Measurements from ENCODE around the gene ABCA4. TPM values are rescaled to one million over a fixed set of nuclear protein-coding genes. Genes with fewer than 3 reads are reported as not detected.
A peak's percentile ranks its signal among the peaks of the same experiment; 100 is the strongest.

Gene ABCA4
- total and polyA plus RNA-seq, 2 experiments from 2014 or later = 0.53 to 1.4 TPM

DNA sequence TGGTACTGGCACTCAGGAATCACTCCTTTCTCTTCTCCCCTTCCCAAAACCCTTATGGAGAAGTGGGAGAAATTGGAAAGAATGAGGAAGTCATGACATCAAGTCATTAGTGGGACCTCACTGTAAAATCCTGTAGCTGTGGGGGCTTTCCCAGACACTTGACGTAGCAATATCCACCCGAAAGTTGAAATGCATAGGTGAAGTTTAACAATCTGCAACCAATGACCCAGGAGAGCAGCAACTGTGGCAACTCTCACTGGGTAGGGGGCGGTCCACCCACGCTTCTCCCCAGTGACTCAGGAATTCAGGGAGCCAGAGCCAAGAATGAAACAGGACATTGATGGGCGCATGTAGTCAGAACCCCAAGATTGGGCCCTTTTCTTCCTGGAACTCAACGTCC, 27.0 kb downstream of the ABCA4 start:
- no peaks in the 10 kb centered on the region for H4K20me1 ChIP-seq (ENCODE audit: insufficient read depth, poor library complexity, severe bottlenecking)
- no peaks in the 10 kb centered on the region for H3K27me3 ChIP-seq
- TF ChIP-seq EZH2phosphoT487 (IDR thresholded peaks at IDR 0.05; ENCODE audit: low read depth, severe bottlenecking, unreplicated experiment) (no peak), EZH2 (IDR thresholded peaks at IDR 0.05; ENCODE audit: borderline replicate concordance) (no peak)
- TF ChIP-seq, protein P1, sequence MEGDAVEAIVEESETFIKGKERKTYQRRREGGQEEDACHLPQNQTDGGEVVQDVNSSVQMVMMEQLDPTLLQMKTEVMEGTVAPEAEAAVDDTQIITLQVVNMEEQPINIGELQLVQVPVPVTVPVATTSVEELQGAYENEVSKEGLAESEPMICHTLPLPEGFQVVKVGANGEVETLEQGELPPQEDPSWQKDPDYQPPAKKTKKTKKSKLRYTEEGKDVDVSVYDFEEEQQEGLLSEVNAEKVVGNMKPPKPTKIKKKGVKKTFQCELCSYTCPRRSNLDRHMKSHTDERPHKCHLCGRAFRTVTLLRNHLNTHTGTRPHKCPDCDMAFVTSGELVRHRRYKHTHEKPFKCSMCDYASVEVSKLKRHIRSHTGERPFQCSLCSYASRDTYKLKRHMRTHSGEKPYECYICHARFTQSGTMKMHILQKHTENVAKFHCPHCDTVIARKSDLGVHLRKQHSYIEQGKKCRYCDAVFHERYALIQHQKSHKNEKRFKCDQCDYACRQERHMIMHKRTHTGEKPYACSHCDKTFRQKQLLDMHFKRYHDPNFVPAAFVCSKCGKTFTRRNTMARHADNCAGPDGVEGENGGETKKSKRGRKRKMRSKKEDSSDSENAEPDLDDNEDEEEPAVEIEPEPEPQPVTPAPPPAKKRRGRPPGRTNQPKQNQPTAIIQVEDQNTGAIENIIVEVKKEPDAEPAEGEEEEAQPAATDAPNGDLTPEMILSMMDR (IDR thresholded peaks at IDR 0.05; ENCODE audit: poor library complexity) = no peak
- H3K4me1 ChIP-seq (ENCODE audit: insufficient read depth) = peaks cover 46% of the 10 kb centered on the region
- no peaks in the 10 kb centered on the region for H3K9me2 ChIP-seq (replicated peaks; ENCODE audit: insufficient read depth)
- DNase-seq (ENCODE audit: low spot score) = no peak
- peak overlapping the region; percentile 53 for H3K4me2 ChIP-seq
- no peaks in the 10 kb centered on the region for H3K36me3 ChIP-seq (replicated peaks; ENCODE audit: insufficient read depth, low read depth)
- peak overlapping the region; percentile 93 for H3K27ac ChIP-seq
- 78% methylated on average over 6 of the region's 6 CpGs for WGBS (ENCODE audit: low lambda C conversion rate, missing lambda C conversion rate)
- no peaks in the 10 kb centered on the region for H3K79me2 ChIP-seq
- H3K4me3 ChIP-seq = no peak overlapping the region
- H3K9me3 ChIP-seq (ENCODE audit: low read depth) = no peaks in the 10 kb centered on the region
- peak overlapping the region; percentile 34 for H2AFZ ChIP-seq

DNA sequence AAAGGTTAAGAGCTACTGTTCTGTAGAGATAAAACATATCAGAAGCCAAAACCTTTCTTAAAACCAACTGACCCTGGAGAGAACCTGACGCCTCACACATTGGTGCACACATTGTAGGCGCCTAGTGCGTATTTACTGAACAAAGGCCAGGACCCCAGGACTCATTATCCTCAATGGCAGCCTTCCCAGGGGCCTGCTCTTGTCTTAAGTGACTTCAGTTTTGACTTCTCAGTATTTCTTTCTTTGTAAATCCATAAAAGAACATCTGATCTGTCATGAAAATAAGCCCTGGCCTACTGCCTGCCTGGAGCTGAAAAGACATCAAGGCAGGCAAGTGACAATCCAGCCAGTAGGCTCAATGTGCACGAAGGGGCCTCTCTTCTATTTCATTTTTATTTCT, 27.6 kb downstream of the ABCA4 start:
- Histone ChIP-seq H3K79me2 (no peaks in the 10 kb centered on the region), H3K27me3 (no peaks in the 10 kb centered on the region), H3K9me3 (ENCODE audit: low read depth) (no peaks in the 10 kb centered on the region), H3K4me3 (no peak overlapping the region), H3K4me1 (ENCODE audit: insufficient read depth) (peaks cover 46% of the 10 kb centered on the region), H3K9me2 (replicated peaks; ENCODE audit: insufficient read depth) (no peaks in the 10 kb centered on the region), H4K20me1 (ENCODE audit: insufficient read depth, poor library complexity, severe bottlenecking) (no peaks in the 10 kb centered on the region), H3K36me3 (replicated peaks; ENCODE audit: insufficient read depth, low read depth) (no peaks in the 10 kb centered on the region), H3K27ac (peak overlapping the region; percentile 93), H2AFZ (no peak overlapping the region), H3K4me2 (no peak overlapping the region)
- no peak for DNase-seq (ENCODE audit: low spot score)
- 81% methylated on average over 4 of the region's 4 CpGs for WGBS (ENCODE audit: low lambda C conversion rate, missing lambda C conversion rate)
- TF ChIP-seq, protein P1 (IDR thresholded peaks at IDR 0.05; ENCODE audit: poor library complexity) = no peak
- TF ChIP-seq EZH2 (IDR thresholded peaks at IDR 0.05; ENCODE audit: borderline replicate concordance) (no peak), EZH2phosphoT487 (IDR thresholded peaks at IDR 0.05; ENCODE audit: low read depth, severe bottlenecking, unreplicated experiment) (no peak)

DNA sequence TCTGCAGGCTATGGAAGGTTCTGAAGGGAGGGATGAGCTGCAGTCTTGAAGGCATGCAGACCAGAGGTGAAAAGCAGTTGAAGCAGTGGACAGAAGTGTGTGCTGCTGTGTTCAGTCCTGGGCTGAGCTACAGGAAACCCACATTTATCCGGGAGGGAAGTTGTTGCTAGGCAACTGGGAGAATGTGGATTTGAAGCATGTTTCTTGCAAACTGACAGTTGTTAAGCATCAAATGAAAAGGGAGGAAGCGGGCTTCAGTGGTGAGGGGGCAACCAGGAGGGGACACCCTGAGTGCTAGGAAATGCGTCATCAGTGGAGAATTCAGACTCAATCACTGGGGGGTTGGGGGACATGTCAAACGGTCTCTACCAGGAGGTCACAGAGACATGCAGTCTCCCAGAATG, 28.7 kb downstream of the ABCA4 start:
- no peaks in the 10 kb centered on the region for H3K79me2 ChIP-seq
- H2AFZ ChIP-seq = no peak overlapping the region
- peak overlapping the region; percentile 93 for H3K27ac ChIP-seq
- no peaks in the 10 kb centered on the region for H3K36me3 ChIP-seq (replicated peaks; ENCODE audit: insufficient read depth, low read depth)
- WGBS (ENCODE audit: low lambda C conversion rate, missing lambda C conversion rate) = 67% methylated on average over 4 of the region's 4 CpGs
- H4K20me1 ChIP-seq (ENCODE audit: insufficient read depth, poor library complexity, severe bottlenecking) = no peaks in the 10 kb centered on the region
- DNase-seq (ENCODE audit: low spot score) = no peak
- H3K9me3 ChIP-seq (ENCODE audit: low read depth) = no peaks in the 10 kb centered on the region
- peaks cover 40% of the 10 kb centered on the region for H3K4me1 ChIP-seq (ENCODE audit: insufficient read depth)
- TF ChIP-seq, protein P1 (IDR thresholded peaks at IDR 0.05; ENCODE audit: poor library complexity) = no peak
- H3K4me3 ChIP-seq = no peak overlapping the region
- H3K4me2 ChIP-seq = no peak overlapping the region
- H3K27me3 ChIP-seq = no peaks in the 10 kb centered on the region
- H3K9me2 ChIP-seq (replicated peaks; ENCODE audit: insufficient read depth) = no peaks in the 10 kb centered on the region

DNA sequence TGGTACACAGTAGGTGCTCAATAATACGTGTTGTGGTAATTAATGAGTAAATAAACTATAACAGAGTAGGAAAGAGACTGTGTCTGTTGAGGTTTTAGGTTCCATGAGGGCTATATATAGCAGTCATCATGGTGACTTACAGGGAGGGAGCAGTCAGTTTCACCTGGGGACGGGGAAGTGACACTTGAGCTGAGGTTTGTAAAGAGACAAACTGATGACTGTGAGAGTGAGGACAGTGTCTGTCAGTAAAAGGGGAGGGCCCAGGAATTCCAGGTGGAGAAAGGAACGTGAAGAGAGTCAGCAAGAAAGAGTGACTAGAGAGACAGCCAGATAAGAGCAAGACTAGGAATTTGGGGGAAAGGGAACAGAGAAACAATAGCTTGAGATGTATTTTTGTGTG, 30.2 kb downstream of the ABCA4 start:
- Histone ChIP-seq H3K27ac (peak overlapping the region; percentile 8), H3K27me3 (no peaks in the 10 kb centered on the region), H3K36me3 (replicated peaks; ENCODE audit: insufficient read depth, low read depth) (no peaks in the 10 kb centered on the region), H3K4me3 (no peak overlapping the region), H3K4me1 (ENCODE audit: insufficient read depth) (peaks cover 26% of the 10 kb centered on the region), H3K4me2 (no peak overlapping the region), H2AFZ (no peak overlapping the region), H3K79me2 (no peaks in the 10 kb centered on the region), H3K9me2 (replicated peaks; ENCODE audit: insufficient read depth) (no peaks in the 10 kb centered on the region), H4K20me1 (ENCODE audit: insufficient read depth, poor library complexity, severe bottlenecking) (no peaks in the 10 kb centered on the region), H3K9me3 (ENCODE audit: low read depth) (no peaks in the 10 kb centered on the region)
- no peak for TF ChIP-seq EZH2 (IDR thresholded peaks at IDR 0.05; ENCODE audit: borderline replicate concordance)
- TF ChIP-seq EZH2phosphoT487 (IDR thresholded peaks at IDR 0.05; ENCODE audit: low read depth, severe bottlenecking, unreplicated experiment) = no peak
- TF ChIP-seq, protein P1 (IDR thresholded peaks at IDR 0.05; ENCODE audit: poor library complexity) = no peak
- no peak for DNase-seq (ENCODE audit: low spot score)
- 76% methylated on average over 3 of the region's 3 CpGs for WGBS (ENCODE audit: low lambda C conversion rate, missing lambda C conversion rate)
